Measurements from ENCODE around the gene GSG1L. TPM values are rescaled to one million over a fixed set of nuclear protein-coding genes. Genes with fewer than 3 reads are reported as not detected.
A peak's percentile ranks its signal among the peaks of the same experiment; 100 is the strongest.

Gene GSG1L
- total and polyA plus RNA-seq, 9 of the 15 experiments (the other 6 are each of a cell fraction or from before 2014, with no cell fraction given) = not detected

GRCh38 chr16:28112908-28113307, 49.4 kb upstream of the GSG1L start:
- H3K9me1 ChIP-seq (ENCODE audit: control insufficient read depth, insufficient read depth, low read length) = no peaks in the 10 kb centered on the region
- POLR2A ChIA-PET = interaction anchor here (0.7 to 1.1 kb wide), 4 partner anchors 9 to 21 kb away, joined by 3 to 5 read pairs (median 4); no protein-coding TSS in a partner anchor
- CTCF ChIA-PET (ENCODE audit: low intra/inter-chr PET ratio) = no interaction called here
- no peak overlapping the region for H3K9ac ChIP-seq (ENCODE audit: insufficient read depth in 1 of 2, low read depth in 2 of 2, low read length in 2 of 2)
- 94% methylated on average over 6 of the region's 10 CpGs for WGBS (ENCODE audit: insufficient coverage, low coverage, missing lambda C conversion rate)
- in situ Hi-C loops (cut with MboI) = no loop called here
- no peak overlapping the region for H3K4me2 ChIP-seq (ENCODE audit: insufficient read depth, low read length)
- FAIRE-seq = no peak
- BruUV-seq (replicated peaks) = no TSS peak
- peaks cover 6% of the 10 kb centered on the region; the same call in 1 of the 2 replicates for H4K20me1 ChIP-seq (replicated peaks; ENCODE audit: control insufficient read depth, insufficient read depth, low read length)
- H3K4me1 ChIP-seq (replicated peaks in 1 of 2; ENCODE audit: control insufficient read depth in 2 of 2, insufficient read depth in 2 of 2, low read length in 2 of 2) = peaks cover 2 to 10% of the 10 kb centered on the region in 2 experiments; a peak in 2 of 5 replicates
- H3K36me3 ChIP-seq (ENCODE audit: control insufficient read depth, insufficient read depth, low read length) = peaks cover 95% of the 10 kb centered on the region
- no peaks in the 10 kb centered on the region for H3K27me3 ChIP-seq (ENCODE audit: control insufficient read depth in 2 of 2, insufficient read depth in 2 of 2, low read length in 2 of 2)
- no peaks in the 10 kb centered on the region for H3K9me3 ChIP-seq (replicated peaks; ENCODE audit: control insufficient read depth, insufficient read depth, low read depth, low read length)
- no peak for ATAC-seq
- intact Hi-C loops (cut with micrococcal nuclease) = no loop called here
- H3K27ac ChIP-seq (ENCODE audit: extremely low read depth, low read depth, low read length) = no peak overlapping the region
- DNase-seq (ENCODE audit: extremely low read depth in 1 of 4, low spot score in 3 of 4) = no peak
- TF ChIP-seq MYNN (IDR thresholded peaks at IDR 0.05) (no peak), MYNN (CRISPR knock-in tag; IDR thresholded peaks at IDR 0.05) (no peak), TSC22D4 (tag; IDR thresholded peaks at IDR 0.05) (no peak), NRF1 (conservative IDR thresholded peaks at IDR 0.05 in 1 of 2, IDR thresholded peaks at IDR 0.05 in 1 of 2) (no peak), NFE2 (IDR thresholded peaks at IDR 0.05; ENCODE audit: low read depth) (no peak), PHB2 (IDR thresholded peaks at IDR 0.05; ENCODE audit: low read depth) (no peak), ZNF143 (CRISPR knock-in tag; IDR thresholded peaks at IDR 0.05) (no peak)
- no peak overlapping the region for H3K4me3 ChIP-seq
- H2AFZ ChIP-seq (ENCODE audit: low read depth, low read length) = no peak overlapping the region
- no peaks in the 10 kb centered on the region; the same call in 1 of the 3 replicates for H3K79me2 ChIP-seq (ENCODE audit: control insufficient read depth, insufficient read depth, low read length)

GRCh38 chr16:28110977-28111376, 47.5 kb upstream of the GSG1L start:
- H3K36me3 ChIP-seq (ENCODE audit: control insufficient read depth, insufficient read depth, low read length) = peaks cover 97% of the 10 kb centered on the region
- ChIA-PET POLR2A (interaction anchor here (1.4 kb wide), 2 partner anchors 9 to 22 kb away, joined by 3 read pairs; no protein-coding TSS in a partner anchor), CTCF (ENCODE audit: low intra/inter-chr PET ratio) (no interaction called here)
- WGBS (ENCODE audit: insufficient coverage, low coverage, missing lambda C conversion rate) = 97% methylated on average over 2 of the region's 2 CpGs
- H3K27ac ChIP-seq (ENCODE audit: extremely low read depth, low read depth, low read length) = no peak overlapping the region
- in situ Hi-C loops (cut with MboI) = no loop called here
- no peaks in the 10 kb centered on the region for H3K9me3 ChIP-seq (replicated peaks; ENCODE audit: control insufficient read depth, insufficient read depth, low read depth, low read length)
- no peaks in the 10 kb centered on the region; the same call in 1 of the 3 replicates for H3K79me2 ChIP-seq (ENCODE audit: control insufficient read depth, insufficient read depth, low read length)
- ATAC-seq (no peak), FAIRE-seq (no peak), DNase-seq (ENCODE audit: extremely low read depth in 1 of 4, low spot score in 3 of 4) (no peak)
- peaks cover 10% of the 10 kb centered on the region; the same call in 1 of the 2 replicates for H4K20me1 ChIP-seq (replicated peaks; ENCODE audit: control insufficient read depth, insufficient read depth, low read length)
- no peak overlapping the region for H3K4me3 ChIP-seq
- H3K4me1 ChIP-seq (replicated peaks in 1 of 2; ENCODE audit: control insufficient read depth in 2 of 2, insufficient read depth in 2 of 2, low read length in 2 of 2) = peaks cover 2 to 10% of the 10 kb centered on the region in 2 experiments; a peak in 2 of 5 replicates
- H3K27me3 ChIP-seq (ENCODE audit: control insufficient read depth in 2 of 2, insufficient read depth in 2 of 2, low read length in 2 of 2) = no peaks in the 10 kb centered on the region
- BruUV-seq (replicated peaks) = no TSS peak
- no peak overlapping the region for H3K9ac ChIP-seq (ENCODE audit: insufficient read depth in 1 of 2, low read depth in 2 of 2, low read length in 2 of 2)
- no peak overlapping the region for H3K4me2 ChIP-seq (ENCODE audit: insufficient read depth, low read length)
- H3K9me1 ChIP-seq (ENCODE audit: control insufficient read depth, insufficient read depth, low read length) = no peaks in the 10 kb centered on the region
- no peak overlapping the region for H2AFZ ChIP-seq (ENCODE audit: low read depth, low read length)
- intact Hi-C loops (cut with micrococcal nuclease) = no loop called here
- no peak for TF ChIP-seq GTF2E2 (tag; IDR thresholded peaks at IDR 0.05)
- peak; percentile 88 for TF ChIP-seq ZNF316 (IDR thresholded peaks at IDR 0.05)
- peak; percentile 77 for TF ChIP-seq C11orf30 (IDR thresholded peaks at IDR 0.05; ENCODE audit: low read depth)
- TF ChIP-seq, protein P1, sequence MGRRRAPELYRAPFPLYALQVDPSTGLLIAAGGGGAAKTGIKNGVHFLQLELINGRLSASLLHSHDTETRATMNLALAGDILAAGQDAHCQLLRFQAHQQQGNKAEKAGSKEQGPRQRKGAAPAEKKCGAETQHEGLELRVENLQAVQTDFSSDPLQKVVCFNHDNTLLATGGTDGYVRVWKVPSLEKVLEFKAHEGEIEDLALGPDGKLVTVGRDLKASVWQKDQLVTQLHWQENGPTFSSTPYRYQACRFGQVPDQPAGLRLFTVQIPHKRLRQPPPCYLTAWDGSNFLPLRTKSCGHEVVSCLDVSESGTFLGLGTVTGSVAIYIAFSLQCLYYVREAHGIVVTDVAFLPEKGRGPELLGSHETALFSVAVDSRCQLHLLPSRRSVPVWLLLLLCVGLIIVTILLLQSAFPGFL (CRISPR knock-in tag; IDR thresholded peaks at IDR 0.05) = no peak
- peak; percentile 32; the same call in 1 of the 2 replicates for TF ChIP-seq MAFF (IDR thresholded peaks at IDR 0.05; ENCODE audit: low read length)
- TF ChIP-seq, protein P2, sequence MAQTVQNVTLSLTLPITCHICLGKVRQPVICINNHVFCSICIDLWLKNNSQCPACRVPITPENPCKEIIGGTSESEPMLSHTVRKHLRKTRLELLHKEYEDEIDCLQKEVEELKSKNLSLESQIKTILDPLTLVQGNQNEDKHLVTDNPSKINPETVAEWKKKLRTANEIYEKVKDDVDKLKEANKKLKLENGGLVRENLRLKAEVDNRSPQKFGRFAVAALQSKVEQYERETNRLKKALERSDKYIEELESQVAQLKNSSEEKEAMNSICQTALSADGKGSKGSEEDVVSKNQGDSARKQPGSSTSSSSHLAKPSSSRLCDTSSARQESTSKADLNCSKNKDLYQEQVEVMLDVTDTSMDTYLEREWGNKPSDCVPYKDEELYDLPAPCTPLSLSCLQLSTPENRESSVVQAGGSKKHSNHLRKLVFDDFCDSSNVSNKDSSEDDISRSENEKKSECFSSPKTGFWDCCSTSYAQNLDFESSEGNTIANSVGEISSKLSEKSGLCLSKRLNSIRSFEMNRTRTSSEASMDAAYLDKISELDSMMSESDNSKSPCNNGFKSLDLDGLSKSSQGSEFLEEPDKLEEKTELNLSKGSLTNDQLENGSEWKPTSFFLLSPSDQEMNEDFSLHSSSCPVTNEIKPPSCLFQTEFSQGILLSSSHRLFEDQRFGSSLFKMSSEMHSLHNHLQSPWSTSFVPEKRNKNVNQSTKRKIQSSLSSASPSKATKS (CRISPR knock-in tag; IDR thresholded peaks at IDR 0.05) = no peak
- no peak for TF ChIP-seq ELF4 (CRISPR knock-in tag; IDR thresholded peaks at IDR 0.05)

All from K562 (cell line).